Stimulated activated CD8-positive, alpha-beta memory T cell treated with anti-CD3 and anti-CD28 coated beads, Interleukin-12 subunit alpha, Interleukin-12 subunit beta, amount 100 ng/mL, for 24 hours (primary cell): Measurements from ENCODE around the gene NRP2.

Experiments
- DNase-seq: peaks from one replicate; pipeline ENCODE4 v3.0.0-alpha.2; 2020; ENCODE audit errors: extremely low read depth

Gene NRP2

GRCh38 chr2:205755923-205756322 is 73.6 kb downstream of the NRP2 start:
- no peak for DNase-seq

- DNase-seq = no peak
Observed at GRCh38 chr2:205757271-205757670, 75.0 kb downstream of the NRP2 start.

DNA sequence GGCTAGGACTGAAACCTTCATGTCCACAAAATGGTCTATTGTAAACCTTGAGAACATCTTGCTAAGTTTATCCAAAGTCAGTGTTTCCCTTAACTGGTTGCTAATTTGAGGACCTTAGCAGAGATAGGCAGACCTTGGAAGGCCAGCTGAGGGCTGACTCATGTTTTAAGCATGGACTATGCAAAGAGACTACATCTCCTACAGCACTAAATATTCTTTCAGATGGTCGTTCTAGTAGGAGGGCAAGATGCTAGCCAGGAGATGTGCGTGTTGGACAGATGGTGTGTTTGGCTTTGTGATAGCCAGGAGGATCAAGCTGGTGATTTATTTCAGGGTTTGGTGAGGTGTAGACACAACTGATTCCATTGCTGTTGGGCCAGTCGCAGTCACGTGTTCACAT is 75.8 kb downstream of the NRP2 start:
- DNase-seq = no peak

GRCh38 chr2:205758500-205758899 is 76.2 kb downstream of the NRP2 start:
- no peak for DNase-seq

GRCh38 chr2:205759257-205759656 is 77.0 kb downstream of the NRP2 start:
- no peak for DNase-seq

DNA sequence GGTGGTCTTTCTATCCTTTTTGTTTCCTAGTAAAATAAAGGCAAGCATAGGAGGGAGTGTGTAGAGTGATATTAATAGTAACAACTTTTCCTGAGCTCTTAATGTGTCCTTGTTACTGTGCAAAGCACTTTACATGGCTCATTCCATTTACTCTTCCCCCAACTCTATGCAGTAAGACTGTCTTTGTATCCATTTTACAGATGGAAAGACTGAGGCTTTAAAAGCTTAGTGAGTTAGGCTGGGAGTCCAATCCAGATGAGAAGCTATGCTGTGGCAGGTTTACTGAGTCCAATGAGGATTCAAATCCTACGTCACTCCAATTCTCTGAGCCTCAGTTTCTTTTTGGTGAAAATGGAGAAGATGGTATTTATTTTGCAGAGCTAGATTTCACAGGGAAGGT is 77.4 kb downstream of the NRP2 start:
- DNase-seq = no peak

GRCh38 chr2:205760157-205760556 is 77.9 kb downstream of the NRP2 start:
- DNase-seq = no peak

DNA sequence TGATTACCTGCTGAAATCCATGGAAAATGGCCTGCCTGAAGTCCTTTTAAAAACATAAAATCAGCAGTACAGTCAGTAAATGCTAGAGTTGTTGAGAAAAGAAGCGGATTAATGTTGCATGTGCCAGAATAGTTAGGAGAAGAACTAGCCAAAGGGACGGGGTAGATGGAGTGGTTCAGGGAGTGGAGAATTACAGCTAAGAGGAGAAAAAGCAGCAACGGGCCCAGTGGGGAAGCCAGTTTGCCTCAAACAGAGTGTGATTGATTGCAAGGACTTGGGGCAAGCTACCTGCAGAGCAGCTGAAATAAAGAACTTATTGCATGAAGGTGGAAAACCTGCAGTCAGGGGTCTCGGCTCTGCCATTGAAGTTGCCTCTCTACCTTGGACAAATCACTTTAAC is 79.1 kb downstream of the NRP2 start:
- no peak for DNase-seq

- DNase-seq = no peak
Observed at GRCh38 chr2:205762881-205763280, 80.6 kb downstream of the NRP2 start.

DNA sequence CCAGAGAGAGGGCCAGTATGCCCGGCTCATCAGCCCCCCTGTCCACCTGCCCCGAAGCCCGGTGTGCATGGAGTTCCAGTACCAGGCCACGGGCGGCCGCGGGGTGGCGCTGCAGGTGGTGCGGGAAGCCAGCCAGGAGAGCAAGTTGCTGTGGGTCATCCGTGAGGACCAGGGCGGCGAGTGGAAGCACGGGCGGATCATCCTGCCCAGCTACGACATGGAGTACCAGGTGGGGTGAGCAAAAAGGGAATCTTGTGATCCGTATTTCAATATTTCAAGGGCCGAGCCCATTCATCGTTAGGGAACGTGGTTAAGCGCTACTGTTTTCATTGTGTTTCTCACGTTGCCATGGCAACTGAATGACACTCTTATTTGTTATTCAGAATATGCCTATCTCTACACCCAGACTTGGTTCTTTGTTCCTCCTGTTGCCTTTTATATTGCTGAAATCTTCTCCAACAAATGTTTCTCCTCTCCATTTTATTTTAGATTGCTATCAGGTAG is 81.5 kb downstream of the NRP2 start:
- no peak for DNase-seq

- no peak for DNase-seq
Observed at GRCh38 chr2:205764270-205764746, 82.0 kb downstream of the NRP2 start.

DNA sequence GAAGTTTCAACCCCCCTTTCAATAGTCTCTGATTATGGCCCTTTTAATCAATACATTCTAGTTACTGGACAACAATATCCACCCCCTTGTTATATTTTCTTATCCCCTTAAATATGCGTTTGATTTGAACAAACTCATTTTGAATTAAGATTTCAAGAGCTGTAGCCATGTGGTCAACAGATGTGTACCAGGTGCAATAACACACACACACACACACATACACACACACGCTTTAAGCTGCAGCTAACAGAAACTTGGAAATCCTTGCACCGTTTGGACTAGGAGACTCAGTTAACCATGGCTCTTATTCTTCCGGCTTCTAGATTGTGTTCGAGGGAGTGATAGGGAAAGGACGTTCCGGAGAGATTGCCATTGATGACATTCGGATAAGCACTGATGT is 82.8 kb downstream of the NRP2 start:
- no peak for DNase-seq

GRCh38 chr2:205766779-205767359 is 84.6 kb downstream of the NRP2 start:
- DNase-seq = no peak

- DNase-seq = no peak
Observed at GRCh38 chr2:205767617-205768016, 85.3 kb downstream of the NRP2 start.

GRCh38 chr2:205768341-205768740 is 86.0 kb downstream of the NRP2 start:
- DNase-seq = no peak

DNA sequence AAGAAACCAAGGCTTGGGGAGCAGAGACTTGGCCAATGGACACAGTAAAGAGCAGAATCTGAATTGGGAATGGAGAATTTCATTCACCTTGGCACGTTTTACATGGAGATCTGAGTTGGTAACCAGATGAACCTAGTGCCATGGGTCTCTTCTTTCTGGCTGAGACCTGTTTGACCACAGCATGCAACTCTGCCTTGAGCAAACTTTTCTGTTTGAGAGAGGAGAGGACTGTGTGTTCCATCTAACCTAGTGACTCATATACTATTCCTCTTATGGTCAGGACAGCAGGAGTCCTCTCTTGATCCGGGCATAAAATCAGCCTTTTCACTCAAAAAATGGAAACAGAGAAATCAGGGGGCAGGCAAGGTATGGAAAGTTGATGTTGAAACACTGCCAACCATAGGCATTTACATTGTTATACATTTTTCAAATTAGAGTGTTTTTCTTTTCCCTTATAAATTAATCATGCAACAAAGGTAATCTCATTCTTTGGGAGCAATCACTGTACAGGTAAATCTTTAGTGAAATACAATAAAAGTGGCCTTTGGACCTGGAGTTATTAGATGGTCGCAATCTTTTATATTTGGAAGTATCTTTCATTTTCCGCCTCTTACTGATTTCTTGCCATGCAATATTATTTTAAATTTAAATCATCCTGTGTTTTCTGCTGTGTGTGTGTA is 86.7 kb downstream of the NRP2 start:
- DNase-seq = no peak

DNA sequence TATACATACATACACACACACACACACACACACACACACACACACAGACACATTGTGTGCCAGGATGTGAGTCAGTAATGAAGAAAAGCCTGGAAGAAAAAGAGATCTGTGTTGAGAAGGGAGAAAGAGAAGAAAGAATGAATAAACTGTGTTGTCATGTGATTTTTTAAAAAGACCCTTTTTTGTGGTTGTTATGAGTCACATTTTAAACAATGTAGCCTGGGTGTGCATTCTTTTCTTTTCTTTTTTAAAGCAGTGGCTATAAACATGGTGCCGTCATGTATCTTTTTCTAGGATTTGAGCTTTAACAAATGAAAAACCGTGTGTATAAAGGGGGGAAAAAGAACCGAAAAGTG is 87.2 kb downstream of the NRP2 start:
- no peak for DNase-seq

- DNase-seq = no peak
Observed at GRCh38 chr2:205769879-205770278, 87.6 kb downstream of the NRP2 start.

DNA sequence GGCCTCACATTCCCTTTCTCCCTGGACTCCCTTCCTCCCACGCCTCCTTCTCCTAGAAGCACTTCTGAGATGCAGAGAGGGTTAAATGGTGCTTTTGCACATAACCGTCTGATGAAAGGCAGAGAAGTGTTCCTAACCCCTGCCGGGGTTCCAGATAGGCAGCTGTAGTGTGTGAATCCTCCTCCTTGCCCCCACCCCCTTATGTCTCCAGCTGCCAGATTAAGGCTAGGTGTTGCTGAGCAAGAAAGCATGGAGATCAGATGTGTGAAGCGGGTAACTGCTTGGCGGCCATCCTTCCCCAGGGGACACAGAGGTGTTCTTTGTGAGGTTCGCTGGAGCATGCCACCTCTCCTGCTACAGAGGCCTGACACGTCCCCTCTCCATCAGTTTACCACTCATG is 88.3 kb downstream of the NRP2 start:
- DNase-seq = no peak

GRCh38 chr2:205771031-205771430 is 88.7 kb downstream of the NRP2 start:
- no peak for DNase-seq

- no peak for DNase-seq
Observed at GRCh38 chr2:205771666-205772065, 89.4 kb downstream of the NRP2 start.

GRCh38 chr2:205772983-205773382 is 90.7 kb downstream of the NRP2 start:
- DNase-seq = no peak

DNA sequence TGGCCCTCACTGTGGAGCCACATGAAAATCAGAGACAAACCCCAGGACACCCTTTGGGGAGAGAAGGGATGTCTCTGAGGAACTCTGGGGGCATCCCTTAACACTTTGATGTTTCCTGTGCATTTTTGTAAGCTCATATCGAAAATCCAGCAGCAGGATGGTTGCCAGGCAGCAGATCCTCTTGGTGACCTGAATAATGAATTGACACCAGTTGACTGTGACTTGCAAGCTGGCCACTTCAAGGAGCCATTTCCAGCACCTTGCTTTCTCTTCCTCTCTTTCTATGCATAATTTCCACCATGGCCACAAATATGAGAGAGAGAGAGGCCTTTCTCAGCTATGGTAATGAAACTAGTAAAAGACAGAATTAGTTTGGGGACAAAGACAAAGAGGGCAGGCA is 91.7 kb downstream of the NRP2 start:
- no peak for DNase-seq
